OCI-LY7 (cell line): Measurements from ENCODE around the gene VOPP1.

Experiments used
- EZH2phosphoT487 ChIP-seq: fragments of 200-600 bp; sonication (generic); IDR thresholded peaks from 2 replicates; pipeline ENCODE4 v1.6.1; 2018; ENCODE audit warnings: low read depth, borderline replicate concordance, mild to moderate bottlenecking, mixed run types, antibody characterized with exemption, low read length, moderate library complexity, mixed read lengths
- TF ChIP-seq, protein P1 (sequence below): fragments of 200-600 bp; sonication (generic); conservative IDR thresholded peaks from 2 replicates; pipeline ENCODE4 v1.5.1; 2014; ENCODE audit warnings: mild to moderate bottlenecking, antibody characterized with exemption, low read length, moderate library complexity, mixed read lengths

DNA sequence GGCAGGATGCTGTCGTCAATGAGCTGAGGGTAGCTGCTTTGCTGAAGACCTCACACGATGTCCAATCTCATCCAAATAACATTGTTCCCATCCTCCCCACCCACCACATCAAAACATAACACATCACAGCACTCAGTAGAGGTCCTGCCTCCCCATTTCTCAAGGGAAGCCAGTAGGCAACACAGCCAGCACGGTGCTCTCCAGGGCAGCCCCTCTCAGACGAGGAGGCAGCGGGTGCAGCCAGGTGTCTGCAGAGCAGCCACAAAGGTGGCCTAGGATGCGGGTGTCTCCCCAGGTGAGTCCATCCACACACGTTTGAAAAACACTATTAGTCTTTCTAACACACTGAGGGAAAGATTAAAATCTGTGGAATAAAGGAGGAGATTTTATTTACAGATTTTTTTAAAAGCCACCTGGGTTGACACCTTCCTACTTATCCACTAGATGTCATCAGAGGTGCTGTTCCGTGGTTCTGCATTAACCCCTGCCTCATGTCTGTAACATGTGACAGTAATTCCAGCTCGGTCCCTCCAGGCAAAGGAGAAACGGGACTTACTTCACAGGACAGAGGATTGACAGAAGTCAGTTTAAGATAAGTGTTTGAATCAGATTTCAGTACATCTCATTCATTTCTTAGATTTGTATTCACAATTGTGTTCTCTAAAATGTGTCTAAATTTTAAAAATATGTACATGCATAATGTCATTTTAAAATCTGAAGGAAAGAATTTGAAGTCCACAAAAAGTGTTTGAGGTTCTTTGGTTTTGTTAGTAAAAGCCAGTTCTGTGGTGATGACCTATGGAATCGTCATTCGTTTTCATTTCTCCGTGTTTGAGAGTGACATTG is 139.1 kb downstream of the VOPP1 start:
- TF ChIP-seq, protein P1, sequence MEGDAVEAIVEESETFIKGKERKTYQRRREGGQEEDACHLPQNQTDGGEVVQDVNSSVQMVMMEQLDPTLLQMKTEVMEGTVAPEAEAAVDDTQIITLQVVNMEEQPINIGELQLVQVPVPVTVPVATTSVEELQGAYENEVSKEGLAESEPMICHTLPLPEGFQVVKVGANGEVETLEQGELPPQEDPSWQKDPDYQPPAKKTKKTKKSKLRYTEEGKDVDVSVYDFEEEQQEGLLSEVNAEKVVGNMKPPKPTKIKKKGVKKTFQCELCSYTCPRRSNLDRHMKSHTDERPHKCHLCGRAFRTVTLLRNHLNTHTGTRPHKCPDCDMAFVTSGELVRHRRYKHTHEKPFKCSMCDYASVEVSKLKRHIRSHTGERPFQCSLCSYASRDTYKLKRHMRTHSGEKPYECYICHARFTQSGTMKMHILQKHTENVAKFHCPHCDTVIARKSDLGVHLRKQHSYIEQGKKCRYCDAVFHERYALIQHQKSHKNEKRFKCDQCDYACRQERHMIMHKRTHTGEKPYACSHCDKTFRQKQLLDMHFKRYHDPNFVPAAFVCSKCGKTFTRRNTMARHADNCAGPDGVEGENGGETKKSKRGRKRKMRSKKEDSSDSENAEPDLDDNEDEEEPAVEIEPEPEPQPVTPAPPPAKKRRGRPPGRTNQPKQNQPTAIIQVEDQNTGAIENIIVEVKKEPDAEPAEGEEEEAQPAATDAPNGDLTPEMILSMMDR: peak; percentile 91
- no peak for TF ChIP-seq EZH2phosphoT487
